ENCODE data around the gene STK4. TPM values are rescaled to one million over a fixed set of nuclear protein-coding genes. Genes with fewer than 3 reads are reported as not detected.

STK4 gene
- total and polyA plus RNA-seq, 2 of the 8 experiments (the other 6 are each of a cell fraction or from before 2014, with no cell fraction given): 12.0 to 34.3 TPM

- no peak overlapping the region for H2BK12ac ChIP-seq (ENCODE audit: low read depth, low read length)
- no peaks in the 10 kb centered on the region for H3K79me2 ChIP-seq (ENCODE audit: control insufficient read depth in 1 of 2, insufficient read depth in 2 of 2, low read length in 2 of 2)
- no peak overlapping the region for H2BK15ac ChIP-seq (ENCODE audit: low read length)
- H4K20me1 ChIP-seq (replicated peaks in 1 of 2; ENCODE audit: control insufficient read depth in 1 of 2, insufficient read depth in 2 of 2, low read length in 2 of 2): peaks cover 3 to 4% of the 10 kb centered on the region in 2 experiments
- no peak overlapping the region for H2BK120ac ChIP-seq (replicated peaks; ENCODE audit: low read depth, low read length)
- H3K18ac ChIP-seq (ENCODE audit: extremely low read depth, low read length): no peak overlapping the region
- peaks cover 0 to 7% (median 2%) of the 10 kb centered on the region in 4 experiments; a peak in 5 of 7 replicates for H3K4me1 ChIP-seq (replicated peaks in 1 of 4; ENCODE audit: control insufficient read depth in 3 of 4, insufficient read depth in 4 of 4, low read length in 3 of 4)
- H3K4ac ChIP-seq (replicated peaks; ENCODE audit: insufficient read length, low read depth, low read length): no peak overlapping the region
- no peak for FAIRE-seq
- no peak overlapping the region for H3K14ac ChIP-seq (ENCODE audit: insufficient read length)
- H2AK5ac ChIP-seq (ENCODE audit: low read depth, low read length): no peak overlapping the region
- H3K79me1 ChIP-seq (ENCODE audit: low read depth, low read length): no peaks in the 10 kb centered on the region
- no peak overlapping the region for H3K56ac ChIP-seq (replicated peaks; ENCODE audit: insufficient read length, low read depth, low read length)
- WGBS, 2 experiments (ENCODE audit: extremely low coverage in 1 of 2, insufficient coverage in 1 of 2, insufficient read length in 1 of 2, insufficient replicate concordance in 2 of 2, low coverage in 1 of 2, low lambda C conversion rate in 2 of 2, missing lambda C conversion rate in 1 of 2): 88% methylated on average over 2 of the region's 2 CpGs; no CpG with 5 or more reads in 1 of the 2 experiments
- H3K23me2 ChIP-seq (ENCODE audit: low read depth, low read length): no peaks in the 10 kb centered on the region
- no peak overlapping the region for H4K91ac ChIP-seq (replicated peaks; ENCODE audit: insufficient read length, low read length)
- no peak overlapping the region for H3K4me3 ChIP-seq (ENCODE audit: extremely low read depth in 1 of 4, insufficient read depth in 2 of 4, low read depth in 3 of 4, low read length in 4 of 4)
- no peak overlapping the region for H2BK5ac ChIP-seq (ENCODE audit: low read depth, low read length)
- no peak overlapping the region for H4K8ac ChIP-seq (ENCODE audit: extremely low read depth, insufficient read depth, low read length)
- no peak overlapping the region for H4K5ac ChIP-seq (ENCODE audit: insufficient read length, low read depth, low read length)
- H3K9me3 ChIP-seq (ENCODE audit: insufficient read depth in 2 of 2, low read depth in 1 of 2, low read length in 1 of 2): peaks cover 0 to 8% of the 10 kb centered on the region in 2 experiments; a peak in 2 of 4 replicates
- CTCF ChIA-PET (ENCODE audit: partially characterized antibody): interaction anchor here (1.5 to 17.6 kb wide), 10 partner anchors 15 to 198 kb away, joined by 4 to 233 read pairs (median 20); partner anchors contain the start of gene WFDC5
- peaks cover 0 to 5% (median 0%) of the 10 kb centered on the region in 4 experiments; a peak in 1 of 8 replicates for H3K36me3 ChIP-seq (ENCODE audit: control insufficient read depth in 2 of 4, insufficient read depth in 4 of 4, low read length in 3 of 4)
- H2AFZ ChIP-seq (ENCODE audit: low read length): no peak overlapping the region
- no peak overlapping the region for H3K9ac ChIP-seq (replicated peaks in 1 of 4; ENCODE audit: extremely low read depth in 1 of 4, low read depth in 3 of 4, low read length in 3 of 4)
- no peak overlapping the region for H3K4me2 ChIP-seq (ENCODE audit: insufficient read depth in 1 of 2, low read depth in 2 of 2, low read length in 2 of 2)
- peaks cover 5 to 19% (median 17%) of the 10 kb centered on the region in 4 experiments for H3K27me3 ChIP-seq (replicated peaks in 1 of 4; ENCODE audit: control insufficient read depth in 3 of 4, extremely low read depth in 1 of 4, insufficient read depth in 3 of 4, low read length in 3 of 4)
- DNase-seq (ENCODE audit: low read depth in 1 of 2, low spot score in 2 of 2): no peak
- H3K27ac ChIP-seq (ENCODE audit: low read depth, low read length): no peak overlapping the region
- POLR2A ChIA-PET (ENCODE audit: partially characterized antibody): interaction anchor here (1.5 kb wide), 1 partner anchor 18 kb away, joined by 4 read pairs; no protein-coding TSS in a partner anchor
- H3K23ac ChIP-seq (ENCODE audit: insufficient read length): no peak overlapping the region
- no peak overlapping the region for H2BK20ac ChIP-seq (ENCODE audit: low read length)
- TF ChIP-seq SRF (IDR thresholded peaks at IDR 0.05; ENCODE audit: low read depth, low read length) (no peak), ZNF274 (IDR thresholded peaks at IDR 0.05; ENCODE audit: borderline replicate concordance, extremely low read depth, low read length) (no peak), USF2 (IDR thresholded peaks at IDR 0.05; ENCODE audit: low read length) (no peak), HDAC2 (IDR thresholded peaks at IDR 0.05; ENCODE audit: borderline replicate concordance in 1 of 2, low read depth in 2 of 2, low read length in 2 of 2) (no peak), SIN3A (conservative IDR thresholded peaks at IDR 0.05 in 1 of 2, IDR thresholded peaks at IDR 0.05 in 1 of 2; ENCODE audit: low read depth in 1 of 2, low read length in 2 of 2) (no peak), ATF2 (IDR thresholded peaks at IDR 0.05; ENCODE audit: low read length) (no peak), SIX5 (IDR thresholded peaks at IDR 0.05; ENCODE audit: low read depth, low read length) (no peak), POLR2A (IDR thresholded peaks at IDR 0.05; ENCODE audit: control extremely low read depth in 1 of 2, low read depth in 2 of 2, low read length in 2 of 2) (no peak), KDM4A (IDR thresholded peaks at IDR 0.05; ENCODE audit: low read depth, low read length, severe bottlenecking) (no peak), TEAD4 (IDR thresholded peaks at IDR 0.05; ENCODE audit: low read depth, low read length) (no peak)
These were observed 127.9 kb downstream of the STK4 start for GRCh38 chr20:45094201-45094600.

Data from H1 (cell line).